ENCODE measurements around the gene OR6S1.

- TF ChIP-seq POLR2A (IDR thresholded peaks at IDR 0.05) (no peak), CTCF (IDR thresholded peaks at IDR 0.05) (no peak)
Measured at GRCh38 chr14:20659813-20660395, 18.4 kb upstream of the OR6S1 start.

Data from body of pancreas (tissue), 4 donors.